Measurements from ENCODE around the gene DROSHA. TPM values are rescaled to one million over a fixed set of nuclear protein-coding genes. Genes with fewer than 3 reads are reported as not detected.

Gene DROSHA
- total RNA-seq, 1 donor from 2014 or later = 50.1 TPM

DNA sequence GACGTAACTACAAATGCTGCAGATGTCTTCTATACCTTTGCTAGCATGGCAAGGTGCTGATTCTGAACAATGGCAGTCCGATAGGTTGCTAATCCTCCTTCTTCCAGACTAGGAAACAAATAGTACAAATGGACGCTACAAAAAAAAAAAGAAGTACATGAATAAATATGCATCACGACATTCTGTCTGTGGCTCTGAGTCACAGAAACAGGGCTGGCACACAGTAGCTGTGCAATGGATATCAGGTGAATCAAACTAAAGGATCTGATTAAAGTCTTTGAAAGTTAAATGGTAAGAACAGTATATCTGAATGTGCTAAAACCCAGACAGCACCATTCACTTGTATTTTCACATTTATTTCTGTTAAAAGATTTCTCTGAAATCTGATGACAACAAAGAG lies 96.2 kb downstream of the DROSHA start:
- no peak overlapping the region for H3K4me3 ChIP-seq (ENCODE audit: low read depth, low read length)
- H3K27me3 ChIP-seq (ENCODE audit: control insufficient read depth, insufficient read depth, low read length) = no peaks in the 10 kb centered on the region
- no peak for DNase-seq (ENCODE audit: low read depth)
- TF ChIP-seq, protein P1, sequence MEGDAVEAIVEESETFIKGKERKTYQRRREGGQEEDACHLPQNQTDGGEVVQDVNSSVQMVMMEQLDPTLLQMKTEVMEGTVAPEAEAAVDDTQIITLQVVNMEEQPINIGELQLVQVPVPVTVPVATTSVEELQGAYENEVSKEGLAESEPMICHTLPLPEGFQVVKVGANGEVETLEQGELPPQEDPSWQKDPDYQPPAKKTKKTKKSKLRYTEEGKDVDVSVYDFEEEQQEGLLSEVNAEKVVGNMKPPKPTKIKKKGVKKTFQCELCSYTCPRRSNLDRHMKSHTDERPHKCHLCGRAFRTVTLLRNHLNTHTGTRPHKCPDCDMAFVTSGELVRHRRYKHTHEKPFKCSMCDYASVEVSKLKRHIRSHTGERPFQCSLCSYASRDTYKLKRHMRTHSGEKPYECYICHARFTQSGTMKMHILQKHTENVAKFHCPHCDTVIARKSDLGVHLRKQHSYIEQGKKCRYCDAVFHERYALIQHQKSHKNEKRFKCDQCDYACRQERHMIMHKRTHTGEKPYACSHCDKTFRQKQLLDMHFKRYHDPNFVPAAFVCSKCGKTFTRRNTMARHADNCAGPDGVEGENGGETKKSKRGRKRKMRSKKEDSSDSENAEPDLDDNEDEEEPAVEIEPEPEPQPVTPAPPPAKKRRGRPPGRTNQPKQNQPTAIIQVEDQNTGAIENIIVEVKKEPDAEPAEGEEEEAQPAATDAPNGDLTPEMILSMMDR (IDR thresholded peaks at IDR 0.05; ENCODE audit: insufficient read depth, low read length, poor library complexity, severe bottlenecking) = no peak
- H3K36me3 ChIP-seq (ENCODE audit: control insufficient read depth, insufficient read depth, low read length) = no peaks in the 10 kb centered on the region

DNA sequence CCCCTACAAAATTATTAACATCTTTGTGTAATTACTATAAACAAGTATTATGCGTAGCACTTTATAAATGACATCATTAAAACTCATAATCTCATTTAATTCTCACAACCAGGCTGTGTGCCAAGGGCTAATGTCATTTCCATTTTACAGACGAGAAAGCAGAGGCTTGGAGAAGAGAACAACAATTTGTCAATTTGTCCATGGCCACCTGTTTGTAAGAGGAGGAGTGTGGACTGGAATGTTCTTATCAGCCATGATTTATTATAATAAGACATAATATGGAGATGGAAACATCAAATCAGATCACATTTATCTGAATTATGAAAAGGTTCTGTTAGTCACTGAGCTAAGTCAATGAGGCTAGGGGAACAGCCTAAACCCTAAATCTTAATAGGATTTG lies 97.0 kb downstream of the DROSHA start:
- Histone ChIP-seq H3K36me3 (ENCODE audit: control insufficient read depth, insufficient read depth, low read length) (no peaks in the 10 kb centered on the region), H3K4me3 (ENCODE audit: low read depth, low read length) (no peak overlapping the region), H3K27me3 (ENCODE audit: control insufficient read depth, insufficient read depth, low read length) (no peaks in the 10 kb centered on the region)
- no peak for DNase-seq (ENCODE audit: low read depth)
- TF ChIP-seq, protein P1 (IDR thresholded peaks at IDR 0.05; ENCODE audit: insufficient read depth, low read length, poor library complexity, severe bottlenecking) = no peak

DNA sequence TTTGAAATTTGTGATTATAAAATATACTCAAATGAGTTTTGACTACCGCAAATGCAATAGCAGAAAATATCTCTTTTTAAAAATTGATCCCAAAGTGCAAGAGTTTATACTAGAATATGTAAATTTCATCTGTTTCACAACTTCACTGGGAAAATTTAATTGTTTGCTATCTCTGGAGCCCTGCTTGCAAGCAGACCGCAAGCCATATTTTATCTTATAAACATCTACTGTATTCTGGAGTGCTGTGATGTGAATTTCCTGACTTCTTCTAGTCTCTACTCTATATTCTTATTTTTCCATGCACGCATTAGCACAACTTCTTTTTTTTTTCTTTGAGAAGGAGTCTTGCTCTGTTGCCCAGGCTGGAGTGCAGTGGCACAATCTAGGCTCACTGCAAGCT lies 98.7 kb downstream of the DROSHA start:
- no peaks in the 10 kb centered on the region for H3K36me3 ChIP-seq (ENCODE audit: control insufficient read depth, insufficient read depth, low read length)
- no peak overlapping the region for H3K4me3 ChIP-seq (ENCODE audit: low read depth, low read length)
- TF ChIP-seq, protein P1 (IDR thresholded peaks at IDR 0.05; ENCODE audit: insufficient read depth, low read length, poor library complexity, severe bottlenecking) = no peak
- DNase-seq (ENCODE audit: low read depth) = no peak
- H3K27me3 ChIP-seq (ENCODE audit: control insufficient read depth, insufficient read depth, low read length) = no peaks in the 10 kb centered on the region

DNA sequence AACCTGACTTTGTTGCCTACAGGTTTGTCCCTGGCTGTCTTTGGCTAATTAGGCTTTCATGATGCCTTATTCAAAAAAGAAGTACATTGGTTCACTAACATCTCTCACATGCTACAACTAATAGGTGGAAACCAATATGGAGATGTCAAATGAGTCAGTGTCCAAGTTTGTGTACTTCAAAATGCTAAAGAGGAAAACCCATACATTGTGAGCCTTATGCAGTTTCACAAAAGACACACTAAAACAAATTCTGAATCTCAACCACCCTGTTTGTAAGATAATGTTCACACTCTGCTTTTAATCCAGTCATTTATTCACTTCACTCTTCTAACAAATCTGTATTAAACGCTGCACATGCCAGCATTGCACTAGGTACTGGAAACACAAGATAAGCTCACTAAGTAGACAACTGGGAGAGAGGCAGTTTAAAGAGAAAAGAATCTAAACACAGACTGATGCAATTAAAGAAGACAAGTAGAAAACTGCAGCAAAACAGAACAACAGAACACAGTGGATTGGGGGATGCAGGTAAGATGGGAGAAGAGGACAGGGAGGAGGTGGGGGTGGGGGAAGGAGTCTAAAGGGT lies 104.1 kb downstream of the DROSHA start:
- no peaks in the 10 kb centered on the region for H3K27me3 ChIP-seq (ENCODE audit: control insufficient read depth, insufficient read depth, low read length)
- no peak overlapping the region for H3K4me3 ChIP-seq (ENCODE audit: low read depth, low read length)
- TF ChIP-seq, protein P1 (IDR thresholded peaks at IDR 0.05; ENCODE audit: insufficient read depth, low read length, poor library complexity, severe bottlenecking) = no peak
- no peaks in the 10 kb centered on the region for H3K36me3 ChIP-seq (ENCODE audit: control insufficient read depth, insufficient read depth, low read length)
- no peak for DNase-seq (ENCODE audit: low read depth)

DNA sequence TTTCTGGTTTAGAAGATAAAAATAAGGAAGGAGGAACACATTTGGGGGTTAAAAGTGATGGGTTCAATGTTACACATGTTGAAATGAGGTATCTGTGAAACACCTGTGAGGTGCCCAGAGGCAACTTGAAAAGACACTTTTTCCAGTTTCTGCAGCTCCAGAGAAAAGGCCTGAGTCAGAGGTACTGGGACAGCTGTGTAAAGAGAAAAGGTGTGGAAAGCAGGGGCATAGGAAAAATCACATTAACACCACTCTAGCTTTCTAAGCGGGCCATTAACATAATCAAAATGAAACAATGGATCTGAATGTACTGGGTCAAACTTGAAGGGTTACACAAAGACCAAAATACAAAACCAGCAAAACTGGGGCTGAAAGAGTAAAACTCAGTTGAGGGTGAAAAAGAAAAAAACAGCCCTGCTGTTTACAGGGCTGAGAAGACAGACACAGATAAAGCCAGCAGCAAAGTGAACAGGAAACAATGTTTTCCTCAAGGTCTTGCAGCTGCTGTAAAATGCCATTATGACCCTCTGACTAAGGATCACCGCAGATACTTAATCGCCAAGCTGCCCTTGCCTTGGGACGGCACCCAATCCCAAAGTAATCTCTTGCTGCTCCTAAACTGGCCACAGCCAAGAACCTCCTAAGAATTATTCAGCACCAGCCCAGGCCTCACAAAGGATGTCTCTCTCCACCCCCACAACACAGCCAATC lies 104.7 kb downstream of the DROSHA start:
- no peaks in the 10 kb centered on the region for H3K36me3 ChIP-seq (ENCODE audit: control insufficient read depth, insufficient read depth, low read length)
- no peak for DNase-seq (ENCODE audit: low read depth)
- no peaks in the 10 kb centered on the region for H3K27me3 ChIP-seq (ENCODE audit: control insufficient read depth, insufficient read depth, low read length)
- no peak overlapping the region for H3K4me3 ChIP-seq (ENCODE audit: low read depth, low read length)
- TF ChIP-seq, protein P1 (IDR thresholded peaks at IDR 0.05; ENCODE audit: insufficient read depth, low read length, poor library complexity, severe bottlenecking) = no peak

Measured in kidney epithelial cell (primary cell).